ENCODE data around the gene PLPP3. TPM values are rescaled to one million over a fixed set of nuclear protein-coding genes. Genes with fewer than 3 reads are reported as not detected.

The PLPP3 gene
- polyA plus RNA-seq, 3 donors = 0.21 to 0.32 TPM; not detected in 1

DNA sequence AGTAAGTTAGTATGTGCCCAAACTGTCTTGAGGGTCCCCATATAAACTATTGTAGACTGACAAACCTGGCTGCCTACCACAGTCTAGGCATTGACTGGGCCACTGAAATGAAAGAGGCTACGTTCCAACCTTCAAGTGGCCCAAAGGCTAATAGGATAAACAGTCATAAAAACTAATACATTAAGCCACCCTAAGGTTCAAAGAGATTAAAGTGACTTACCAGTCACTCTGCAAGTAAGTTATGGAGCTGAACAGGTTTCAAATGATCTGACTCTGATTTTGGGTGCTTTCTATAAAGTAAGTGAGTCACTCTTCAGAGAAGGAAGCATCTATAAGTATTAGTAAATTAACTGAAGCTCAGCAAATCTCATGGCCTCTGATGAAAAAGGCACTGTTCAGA is 38.0 kb downstream of the PLPP3 start:
- no peaks in the 10 kb centered on the region for H3K4me1 ChIP-seq (ENCODE audit: control insufficient read depth in 1 of 2, insufficient read depth in 2 of 2, low read length in 2 of 2)
- intact Hi-C loops (cut with micrococcal nuclease) = no loop called here
- no peak overlapping the region for H3K4me2 ChIP-seq (replicated peaks; ENCODE audit: extremely low read depth, low read length, poor library complexity, severe bottlenecking)
- H3K27ac Mint-ChIP-seq = no peak overlapping the region
- TF ChIP-seq CTCF (IDR thresholded peaks at IDR 0.05) = no peak
- peaks cover 0 to 17% (median 14%) of the 10 kb centered on the region in 3 donors for H3K27me3 Mint-ChIP-seq (ENCODE audit: low read depth in 3 of 3)
- H3K79me2 ChIP-seq (ENCODE audit: insufficient read depth, low read length) = no peaks in the 10 kb centered on the region
- H2AFZ ChIP-seq (ENCODE audit: insufficient read depth, low read depth, low read length, poor library complexity, severe bottlenecking) = no peak overlapping the region
- H3K4me3 Mint-ChIP-seq = no peak overlapping the region
- peaks cover 0 to 1% (median 0%) of the 10 kb centered on the region in 7 donors for H3K9me3 Mint-ChIP-seq
- WGBS (ENCODE audit: insufficient coverage) = no CpG with 5 or more reads among the region's 1 CpG
- no peaks in the 10 kb centered on the region for H3K4me1 Mint-ChIP-seq
- no peak for DNase-seq
- H3K36me3 ChIP-seq (replicated peaks in 1 of 2; ENCODE audit: control insufficient read depth in 1 of 2, insufficient read depth in 2 of 2, low read length in 2 of 2) = no peaks in the 10 kb centered on the region
- no peak overlapping the region for H3K27ac ChIP-seq (ENCODE audit: low read depth in 1 of 2, low read length in 2 of 2)
- no peak overlapping the region for H3K9ac ChIP-seq (ENCODE audit: insufficient read depth, low read length, poor library complexity, severe bottlenecking)
- no peak overlapping the region for H3K4me3 ChIP-seq (replicated peaks in 1 of 3; ENCODE audit: low read depth in 2 of 3, low read length in 3 of 3)
- no peaks in the 10 kb centered on the region for H3K9me3 ChIP-seq (replicated peaks in 1 of 2; ENCODE audit: control insufficient read depth in 1 of 2, insufficient read depth in 1 of 2, low read length in 2 of 2)
- no peaks in the 10 kb centered on the region for H4K20me1 ChIP-seq (ENCODE audit: insufficient read depth, low read length)
- no peaks in the 10 kb centered on the region for H3K36me3 Mint-ChIP-seq
- peaks cover 2 to 9% of the 10 kb centered on the region in 2 donors for H3K27me3 ChIP-seq (ENCODE audit: control insufficient read depth in 2 of 2, insufficient read depth in 2 of 2, low read length in 2 of 2)

GRCh38 chr1:56540467-56540866 is 38.9 kb downstream of the PLPP3 start:
- H3K27me3 ChIP-seq (ENCODE audit: control insufficient read depth in 2 of 2, insufficient read depth in 2 of 2, low read length in 2 of 2) = peaks cover 6 to 9% of the 10 kb centered on the region in 2 donors
- intact Hi-C loops (cut with micrococcal nuclease) = no loop called here
- no peaks in the 10 kb centered on the region for H3K36me3 ChIP-seq (replicated peaks in 1 of 2; ENCODE audit: control insufficient read depth in 1 of 2, insufficient read depth in 2 of 2, low read length in 2 of 2)
- no peaks in the 10 kb centered on the region for H4K20me1 ChIP-seq (ENCODE audit: insufficient read depth, low read length)
- H3K36me3 Mint-ChIP-seq = peaks cover 0 to 4% of the 10 kb centered on the region in 2 donors
- WGBS (ENCODE audit: insufficient coverage) = no CpG with 5 or more reads among the region's 2 CpGs
- H2AFZ ChIP-seq (ENCODE audit: insufficient read depth, low read depth, low read length, poor library complexity, severe bottlenecking) = no peak overlapping the region
- TF ChIP-seq CTCF (IDR thresholded peaks at IDR 0.05) = no peak
- no peak overlapping the region for H3K4me3 ChIP-seq (replicated peaks in 1 of 3; ENCODE audit: low read depth in 2 of 3, low read length in 3 of 3)
- H3K79me2 ChIP-seq (ENCODE audit: insufficient read depth, low read length) = no peaks in the 10 kb centered on the region
- H3K4me3 Mint-ChIP-seq = no peak overlapping the region
- H3K4me1 ChIP-seq (ENCODE audit: control insufficient read depth in 1 of 2, insufficient read depth in 2 of 2, low read length in 2 of 2) = no peaks in the 10 kb centered on the region
- H3K4me2 ChIP-seq (replicated peaks; ENCODE audit: extremely low read depth, low read length, poor library complexity, severe bottlenecking) = no peak overlapping the region
- no peak overlapping the region for H3K9ac ChIP-seq (ENCODE audit: insufficient read depth, low read length, poor library complexity, severe bottlenecking)
- H3K9me3 Mint-ChIP-seq = peaks cover 0 to 1% (median 0%) of the 10 kb centered on the region in 7 donors
- H3K27me3 Mint-ChIP-seq (ENCODE audit: low read depth in 3 of 3) = peaks cover 3 to 20% (median 20%) of the 10 kb centered on the region in 3 donors
- DNase-seq = no peak
- no peak overlapping the region for H3K27ac ChIP-seq (ENCODE audit: low read depth in 1 of 2, low read length in 2 of 2)
- H3K27ac Mint-ChIP-seq = no peak overlapping the region
- no peaks in the 10 kb centered on the region for H3K9me3 ChIP-seq (replicated peaks in 1 of 2; ENCODE audit: control insufficient read depth in 1 of 2, insufficient read depth in 1 of 2, low read length in 2 of 2)
- H3K4me1 Mint-ChIP-seq = no peaks in the 10 kb centered on the region
